D721Med (cell line): Measurements from ENCODE around the gene RASIP1.
"Not testable (repeated sequence)": the region's sequence is repeated elsewhere in the genome, so short reads cannot be mapped to it uniquely, and the experiment has no call there.

Experiments
- DNase-seq: peaks from one replicate; pipeline ENCODE4 v3.0.0; 2011; ENCODE audit warnings: low spot score; ENCODE audit not compliant: insufficient read length
- FAIRE-seq: peaks from 2 replicates; lab custom pipeline; 2011; peaks lifted over from hg19 to GRCh38; lab: Jason Lieb, UNC
- CTCF ChIP-seq: IDR thresholded peaks from 2 replicates; pipeline ENCODE4 v1.5.1; 2012; ENCODE audit warnings: mild to moderate bottlenecking, control low read depth; ENCODE audit not compliant: insufficient read depth; ENCODE audit errors: missing control alignments

RASIP1 gene

GRCh38 chr19:48708471-48708870 lies 31.9 kb downstream of the RASIP1 start:
- no peak for DNase-seq
- FAIRE-seq = no peak
- TF ChIP-seq CTCF = no peak

- FAIRE-seq (no peak), DNase-seq (no peak)
- no peak for TF ChIP-seq CTCF
These were observed 35.0 kb downstream of the RASIP1 start for GRCh38 chr19:48705431-48705830.

- no peak for DNase-seq
- no peak for TF ChIP-seq CTCF
- FAIRE-seq = no peak
These were observed 37.1 kb downstream of the RASIP1 start for GRCh38 chr19:48703316-48703715.

GRCh38 chr19:48702701-48703100 lies 37.7 kb downstream of the RASIP1 start:
- no peak for DNase-seq
- FAIRE-seq = no peak
- no peak for TF ChIP-seq CTCF

- DNase-seq (no peak), FAIRE-seq (no peak)
- TF ChIP-seq CTCF = no peak
These were observed 42.4 kb downstream of the RASIP1 start for GRCh38 chr19:48698046-48698445.

GRCh38 chr19:48696353-48697010 lies 43.9 kb downstream of the RASIP1 start:
- no peak for DNase-seq
- no peak for FAIRE-seq
- TF ChIP-seq CTCF = no peak

GRCh38 chr19:48695743-48696352 lies 44.6 kb downstream of the RASIP1 start, which contains the start of gene FUT2:
TSS of gene FUT2 (plus strand) at chr19:48695971. CDS start at chr19:48702957, 6,986 bp downstream.
- FAIRE-seq (no peak), DNase-seq (no peak)
- TF ChIP-seq CTCF = no peak

- not testable (repeated sequence) for FAIRE-seq, DNase-seq
These were observed 46.8 kb downstream of the RASIP1 start for GRCh38 chr19:48693629-48694028.
